Transverse colon (tissue), 4 donors: ENCODE data around the gene AMER3. TPM values are rescaled to one million over a fixed set of nuclear protein-coding genes. Genes with fewer than 3 reads are reported as not detected.

ENCODE experiments used
- DNase-seq: peaks from one replicate; pipeline ENCODE4 v3.0.0-alpha.2; 2019
- H3K27ac ChIP-seq, 4 donors: fragments of 200-600 bp; sonication (generic); 2 replicates each; pipeline ENCODE4 v1.5.1; 2016 to 2018; ENCODE audit warnings: inconsistent platforms in 4 of 4
- H3K27me3 ChIP-seq: fragments of 200-600 bp; sonication (generic); 2 replicates; pipeline ENCODE4 v1.5.1; 2017; ENCODE audit warnings: inconsistent platforms
- H3K36me3 ChIP-seq, 4 donors: fragments of 200-600 bp; sonication (generic); 2 replicates each; pipeline ENCODE4 v1.5.1; 2017 to 2019; ENCODE audit warnings: inconsistent platforms in 4 of 4
- H3K4me1 ChIP-seq, 4 donors: fragments of 200-600 bp; sonication (generic); 2 replicates each; pipeline ENCODE4 v1.5.1; 2017 to 2020; ENCODE audit warnings: inconsistent platforms in 4 of 4
- H3K4me3 ChIP-seq, 4 donors: fragments of 200-600 bp; sonication (generic); 1 replicate in 1 of 4; 2 replicates in 3 of 4; pipeline versions ENCODE4 v1.5.1 to v1.6.1; 2017 to 2019; ENCODE audit warnings: inconsistent platforms in 4 of 4
- H3K9me3 ChIP-seq, 2 donors: fragments of 200-600 bp; sonication (generic); 2 replicates each; pipeline ENCODE4 v1.5.1; 2017 to 2019; ENCODE audit warnings: inconsistent platforms in 2 of 2
- CTCF ChIP-seq, 5 experiments: fragments of 200-600 bp in 3 of 5; fragments of 450-650 bp in 2 of 5; sonication (generic) in 3 of 5; IDR thresholded peaks; 1 replicate in 2 of 5; 2 replicates in 3 of 5; pipeline ENCODE4 v1.5.1; 2016 to 2017; ENCODE audit warnings: antibody characterized with exemption in 5 of 5, inconsistent platforms in 3 of 5, mild to moderate bottlenecking in 2 of 5, moderate library complexity in 1 of 5
- EP300 ChIP-seq: sonication (generic); formaldehyde crosslinking; IDR thresholded peaks from one replicate; pipeline ENCODE4 v1.6.1; 2017; ENCODE audit warnings: antibody characterized with exemption, low read depth
- POLR2A ChIP-seq: fragments of 450-650 bp; IDR thresholded peaks from one replicate; pipeline ENCODE4 v1.6.1; 2016; ENCODE audit warnings: antibody characterized with exemption, mild to moderate bottlenecking, moderate library complexity
- POLR2AphosphoS5 ChIP-seq, 3 donors: sonication (generic); formaldehyde crosslinking; IDR thresholded peaks; one replicate each; pipeline ENCODE4 v1.6.1; 2016; ENCODE audit warnings: antibody characterized with exemption in 3 of 3
- WGBS, 2 donors: methylation state at CpG; one replicate each; pipeline ENCODE4 v1.1.5; 2018; ENCODE audit warnings: low coverage in 1 of 2; 5-methylcytosine and 5-hydroxymethylcytosine counted together
- in situ Hi-C, 4 donors: fragments of 200-750 bp; cut with MboI; loops; one replicate each; pipeline versions ENCODE4 v1.15.0 to v1.15.1; 2017; ENCODE audit warnings: low sequenced_read_pairs in 3 of 4, low pct_ligation_motif_present in 1 of 4, low pct_unique_long_range_greater_than_20kb in 1 of 4
- intact Hi-C: fragments of 100-400 bp; cut with DNase I; formaldehyde crosslinking; loops from one replicate; pipeline ENCODE4 v1.15.1; 2023; ENCODE audit warnings: low total_unique reads
- total RNA-seq, 4 donors: library from RNA; depleted of rRNA; stranded (reverse); fragments of >200 nt; gene quantifications; one replicate each; pipeline ENCODE4 v1.1.0, GENCODE V29; 2016

AMER3 gene
- total RNA-seq, 4 donors from 2014 or later, result 0.27 to 0.32 TPM; not detected in 2

DNA sequence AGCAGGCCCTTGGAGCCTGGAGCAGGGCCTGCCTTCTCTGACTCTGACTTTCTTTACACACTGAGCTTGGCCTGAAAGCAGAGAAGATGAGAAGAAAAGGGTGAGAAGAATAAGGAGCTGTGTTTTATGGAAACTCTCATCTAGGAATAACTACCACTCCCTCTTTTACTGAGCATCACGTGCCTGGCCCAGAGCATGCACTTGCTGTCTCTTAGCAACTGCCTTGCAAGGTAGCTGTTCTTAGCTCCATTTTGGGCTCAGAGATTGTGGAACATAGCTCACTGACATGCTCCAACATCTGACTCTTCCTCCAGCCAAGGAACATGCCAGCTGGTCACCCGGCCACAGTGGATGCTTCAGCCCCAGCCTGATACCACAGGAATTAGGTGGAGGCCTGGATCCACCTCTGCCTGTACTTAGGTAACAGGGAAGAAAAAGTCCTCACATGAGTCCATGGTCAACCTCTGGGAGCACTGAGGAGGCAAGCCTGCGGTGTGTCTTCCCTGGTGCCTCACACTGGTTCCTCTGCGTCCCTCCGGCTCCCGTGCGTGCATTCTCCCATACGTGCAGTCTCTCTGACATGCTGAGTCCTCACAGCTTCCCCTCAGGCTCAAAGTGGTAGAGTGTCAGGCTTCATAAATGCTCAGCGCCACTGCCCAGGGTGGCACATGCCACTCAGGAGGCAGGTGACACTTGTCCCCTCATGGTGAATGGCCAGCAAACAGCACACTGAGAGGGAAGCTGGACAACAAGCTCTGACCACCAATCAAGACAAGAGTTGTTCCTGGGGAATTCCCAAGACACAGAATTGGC, 35.7 kb downstream of the AMER3 start:
- in situ Hi-C loops, result loop anchor here in 1 of 4 donors (10.0 kb wide), 1 partner anchor 84 kb away; no protein-coding TSS in a partner anchor
- no peak overlapping the region for H3K27ac ChIP-seq
- intact Hi-C loops, result no loop called here
- DNase-seq, result no peak
- no peaks in the 10 kb centered on the region for H3K36me3 ChIP-seq
- H3K9me3 ChIP-seq, result no peaks in the 10 kb centered on the region
- TF ChIP-seq POLR2AphosphoS5 (IDR thresholded peaks at IDR 0.05) (no peak), CTCF (IDR thresholded peaks at IDR 0.05) (no peak), POLR2A (no peak), EP300 (no peak)
- no peaks in the 10 kb centered on the region for H3K27me3 ChIP-seq
- H3K4me3 ChIP-seq, result no peak overlapping the region
- H3K4me1 ChIP-seq, result no peaks in the 10 kb centered on the region
- 81% methylated on average over 9 of the region's 9 CpGs; no CpG with 5 or more reads in 1 of the 2 donors for WGBS, 2 donors

DNA sequence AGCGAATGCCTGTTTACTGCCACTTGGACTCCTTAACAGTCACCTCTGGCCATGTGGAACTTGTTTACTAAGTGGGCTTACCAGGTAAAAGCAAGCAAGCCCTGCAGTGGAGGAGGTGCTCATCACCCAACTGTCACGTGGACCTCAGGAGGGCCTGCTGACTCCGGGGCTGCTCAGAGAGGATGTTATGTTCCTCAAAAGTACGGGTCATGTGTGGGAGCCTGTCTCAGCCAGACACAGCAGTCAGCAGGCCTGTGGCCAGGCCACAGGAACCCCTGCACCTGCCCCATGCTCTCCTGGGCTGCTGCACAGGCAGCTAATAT, 36.2 kb downstream of the AMER3 start:
- in situ Hi-C loops, result loop anchor here in 1 of 4 donors (10.0 kb wide), 1 partner anchor 83 kb away; no protein-coding TSS in a partner anchor
- Histone ChIP-seq H3K4me1 (no peaks in the 10 kb centered on the region), H3K9me3 (no peaks in the 10 kb centered on the region), H3K4me3 (no peak overlapping the region), H3K27me3 (no peaks in the 10 kb centered on the region), H3K27ac (no peak overlapping the region), H3K36me3 (no peaks in the 10 kb centered on the region)
- DNase-seq, result no peak
- TF ChIP-seq CTCF (IDR thresholded peaks at IDR 0.05) (no peak), POLR2A (no peak), POLR2AphosphoS5 (IDR thresholded peaks at IDR 0.05) (no peak), EP300 (no peak)
- intact Hi-C loops, result no loop called here
- 25% methylated on average over 4 of the region's 4 CpGs; no CpG with 5 or more reads in 1 of the 2 donors for WGBS, 2 donors

DNA sequence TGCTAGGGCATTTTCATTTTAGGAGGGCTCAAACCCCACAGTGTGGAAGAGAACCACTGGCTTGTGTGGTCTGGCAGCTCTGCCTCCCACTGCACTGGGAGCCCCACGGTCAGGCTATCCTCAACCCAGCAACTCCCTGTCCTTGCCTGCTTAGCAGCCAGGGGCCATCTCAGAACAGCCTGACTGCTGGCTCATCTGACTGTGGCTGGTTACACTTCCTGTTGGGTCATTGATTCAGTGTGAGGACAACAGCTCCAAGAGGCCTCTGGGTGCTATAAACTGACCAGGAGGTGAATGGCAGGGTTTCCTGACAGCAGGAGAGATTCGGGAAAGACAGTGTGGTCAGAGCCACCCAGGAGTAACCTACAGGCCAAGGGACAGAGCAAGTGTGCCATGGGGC, 40.1 kb downstream of the AMER3 start:
- H3K4me1 ChIP-seq, result peaks cover 0 to 14% (median 7%) of the 10 kb centered on the region in 4 donors
- no peaks in the 10 kb centered on the region for H3K36me3 ChIP-seq
- no peak overlapping the region for H3K27ac ChIP-seq
- no peak for DNase-seq
- intact Hi-C loops (loop anchor here (5.0 kb wide), 1 partner anchor 127 kb away; no protein-coding TSS in a partner anchor), in situ Hi-C loops (loop anchor here in 1 of 4 donors (10.0 kb wide), 1 partner anchor 79 kb away; no protein-coding TSS in a partner anchor)
- 57% methylated on average over 2 of the region's 2 CpGs; no CpG with 5 or more reads in 1 of the 2 donors for WGBS, 2 donors
- no peak overlapping the region for H3K4me3 ChIP-seq
- TF ChIP-seq CTCF (IDR thresholded peaks at IDR 0.05), result no peak
- no peak for TF ChIP-seq POLR2A
- no peak for TF ChIP-seq POLR2AphosphoS5 (IDR thresholded peaks at IDR 0.05)
- TF ChIP-seq EP300, result no peak
- no peaks in the 10 kb centered on the region for H3K27me3 ChIP-seq
- no peaks in the 10 kb centered on the region for H3K9me3 ChIP-seq

DNA sequence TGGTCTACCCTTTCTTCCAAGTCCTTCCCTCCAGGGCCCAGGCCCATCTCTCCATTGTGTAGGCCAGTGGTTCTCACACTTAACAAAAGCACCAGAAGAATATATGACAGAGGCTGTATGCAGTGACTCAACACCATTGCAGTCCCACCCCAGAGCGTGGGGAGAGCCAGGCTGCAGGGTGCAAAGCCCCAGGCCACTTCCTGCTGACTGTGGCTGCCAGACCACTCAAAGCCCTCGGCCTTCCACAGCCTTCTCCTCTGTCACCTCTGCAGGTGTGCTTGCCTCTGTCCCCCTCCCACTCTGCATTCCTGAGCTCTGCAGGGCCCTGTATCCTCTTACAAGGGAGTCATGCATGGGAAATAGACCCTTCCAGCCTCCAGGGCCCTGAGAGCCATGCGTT, 41.0 kb downstream of the AMER3 start:
- TF ChIP-seq POLR2AphosphoS5 (IDR thresholded peaks at IDR 0.05) (no peak), POLR2A (no peak), EP300 (no peak), CTCF (IDR thresholded peaks at IDR 0.05) (no peak)
- intact Hi-C loops (loop anchor here (2.0 to 5.0 kb wide), 2 partner anchors 79 to 126 kb away; no protein-coding TSS in a partner anchor), in situ Hi-C loops (loop anchor here in 1 of 4 donors (10.0 kb wide), 1 partner anchor 79 kb away; no protein-coding TSS in a partner anchor)
- no peaks in the 10 kb centered on the region for H3K36me3 ChIP-seq
- H3K27ac ChIP-seq, result no peak overlapping the region
- 72 to 100% methylated on average over 1 to 3 of the region's 3 CpGs for WGBS, 2 donors
- no peaks in the 10 kb centered on the region for H3K9me3 ChIP-seq
- DNase-seq, result no peak
- H3K27me3 ChIP-seq, result no peaks in the 10 kb centered on the region
- H3K4me1 ChIP-seq, result peaks cover 0 to 14% (median 7%) of the 10 kb centered on the region in 4 donors
- no peak overlapping the region for H3K4me3 ChIP-seq
